Right lung (tissue), 10 donors: Measurements from ENCODE around the gene TAF1L. TPM values are rescaled to one million over a fixed set of nuclear protein-coding genes. Genes with fewer than 3 reads are reported as not detected.
"Not testable (repeated sequence)": the region's sequence is repeated elsewhere in the genome, so short reads cannot be mapped to it uniquely, and the experiment has no call there.

Experiments used
- DNase-seq, 2 donors: peaks; one replicate each; pipeline ENCODE4 v3.0.0-alpha.2; 2013
- long read RNA-seq, 8 donors: transcript quantifications; one replicate each; lab custom pipeline, GENCODE V29; 2026
- polyA plus RNA-seq, 5 donors: library from polyadenylated mRNA; unstranded; fragments of 120-200 nt; gene quantifications; one replicate each; pipeline versions ENCODE4 v1.2.1 to v1.2.3, GENCODE V29; 2013; ENCODE audit warnings: inconsistent platforms in 1 of 5, low replicate concordance in 1 of 5; ENCODE audit not compliant: insufficient read length in 5 of 5, insufficient read depth in 1 of 5

The TAF1L gene
- under 1 TPM; 0.07 to 0.09 (median 0.09) TPM for polyA plus RNA-seq
- long read RNA-seq, donor 1, full-length matches to known transcripts: 2 of 2 reads
- long read RNA-seq, donor 1, partial matches to known transcripts: 0 of 2 reads
- long read RNA-seq, donor 1, other reads (novel, unspliced or antisense): 0 of 2 reads
- long read RNA-seq, donor 2: 0 reads
- long read RNA-seq, donor 3: 0 reads
- long read RNA-seq, donor 4: 0 reads
- long read RNA-seq, donor 5: 0 reads
- long read RNA-seq, donor 6: 0 reads
- long read RNA-seq, donor 7: 0 reads
- long read RNA-seq, donor 8: 0 reads

GRCh38 chr9:32635362-32635761 lies at the start of gene TAF1L:
TSS of gene TAF1L (minus strand) at chr9:32635669. CDS start at chr9:32635579, 90 bp downstream.
- DNase-seq: no peak

- no peak for DNase-seq
These were observed 46.3 kb upstream of the TAF1L start for GRCh38 chr9:32681751-32682150.

- no peak for DNase-seq
These were observed 42.5 kb upstream of the TAF1L start for GRCh38 chr9:32677931-32678330.

- no peak for DNase-seq
These were observed 37.0 kb upstream of the TAF1L start for GRCh38 chr9:32672469-32672868.

GRCh38 chr9:32671333-32671732 lies 35.9 kb upstream of the TAF1L start:
- DNase-seq: no peak

GRCh38 chr9:32665101-32665500 lies 29.6 kb upstream of the TAF1L start:
- DNase-seq: no peak

- DNase-seq: no peak
These were observed 28.3 kb upstream of the TAF1L start for GRCh38 chr9:32663741-32664140.

GRCh38 chr9:32647671-32648070 lies 12.2 kb upstream of the TAF1L start:
- DNase-seq: no peak

- no peak for DNase-seq
These were observed 9.2 kb upstream of the TAF1L start for GRCh38 chr9:32644698-32645097.

- DNase-seq: not testable (repeated sequence)
These were observed 2.3 kb downstream of the TAF1L start for GRCh38 chr9:32633151-32633550.

- no peak for DNase-seq
These were observed 3.5 kb downstream of the TAF1L start for GRCh38 chr9:32631991-32632390.

GRCh38 chr9:32627394-32627954 lies 8.0 kb downstream of the TAF1L start:
- DNase-seq: no peak

- no peak for DNase-seq
These were observed 10.1 kb downstream of the TAF1L start for GRCh38 chr9:32625320-32625719.

GRCh38 chr9:32622948-32623347 lies 12.5 kb downstream of the TAF1L start:
- DNase-seq: no peak

GRCh38 chr9:32618261-32618660 lies 17.2 kb downstream of the TAF1L start:
- DNase-seq: no peak

- DNase-seq: no peak
These were observed 28.7 kb downstream of the TAF1L start for GRCh38 chr9:32606811-32607210.

GRCh38 chr9:32603914-32604852 lies 31.3 kb downstream of the TAF1L start:
- no peak for DNase-seq

GRCh38 chr9:32599021-32599420 lies 36.4 kb downstream of the TAF1L start:
- DNase-seq: not testable (repeated sequence)

GRCh38 chr9:32596936-32597335 lies 38.5 kb downstream of the TAF1L start:
- DNase-seq: no peak

- DNase-seq: no peak
These were observed 39.2 kb downstream of the TAF1L start for GRCh38 chr9:32596096-32596865.

GRCh38 chr9:32590898-32591297 lies 44.6 kb downstream of the TAF1L start:
- DNase-seq: no peak

GRCh38 chr9:32590476-32590875 lies 45.0 kb downstream of the TAF1L start:
- no peak for DNase-seq
